Activated CD8-positive, alpha-beta T cell treated with anti-CD3 and anti-CD28 coated beads for 36 hours (primary cell): Measurements from ENCODE around the gene NPB. TPM values are rescaled to one million over a fixed set of nuclear protein-coding genes. Genes with fewer than 3 reads are reported as not detected.

Experiments used
- ATAC-seq: fragments of 200-7000 bp; cut with Tn5 transposase; one replicate; pipeline ENCODE4 v1.10.0; 2021; ENCODE audit warnings: mild to moderate bottlenecking, moderate library complexity
- CTCF ChIA-PET: fragments of 350-600 bp; sonication (Branson Sonifier 250); formaldehyde crosslinking; loops from one replicate; lab custom pipeline; 2021; ENCODE audit warnings: antibody characterized with exemption; lab: Charles Lee
- POLR2A ChIA-PET: fragments of 350-600 bp; sonication (Branson Sonifier 250); formaldehyde crosslinking; loops from one replicate; lab custom pipeline; 2021; ENCODE audit warnings: antibody characterized with exemption; lab: Charles Lee
- DNase-seq: peaks from one replicate; pipeline ENCODE4 v3.0.0-alpha.2; 2020
- H3K27ac Mint-ChIP-seq: one replicate; pipeline ENCODE4 v1.8.0; 2021; ENCODE audit warnings: mild to moderate bottlenecking, mixed read lengths
- H3K27me3 Mint-ChIP-seq: one replicate; pipeline ENCODE4 v1.8.0; 2021; ENCODE audit warnings: mixed read lengths
- H3K36me3 Mint-ChIP-seq: one replicate; pipeline ENCODE4 v1.8.0; 2021; ENCODE audit warnings: low read depth, mixed read lengths
- H3K4me1 Mint-ChIP-seq: one replicate; pipeline ENCODE4 v1.8.0; 2021; ENCODE audit warnings: low read depth, mixed read lengths
- H3K4me3 Mint-ChIP-seq: one replicate; pipeline ENCODE4 v1.8.0; 2021; ENCODE audit warnings: mild to moderate bottlenecking, moderate library complexity, mixed read lengths
- H3K9me3 Mint-ChIP-seq: one replicate; pipeline ENCODE4 v1.8.0; 2021; ENCODE audit warnings: mixed read lengths
- CTCF ChIP-seq: fragments of 200-600 bp; IDR thresholded peaks from one replicate; pipeline ENCODE4 v1.8.0; 2022; ENCODE audit warnings: antibody characterized with exemption, mild to moderate bottlenecking
- intact Hi-C: fragments of 100-400 bp; cut with micrococcal nuclease; formaldehyde crosslinking; loops from one replicate; pipeline ENCODE4 v1.10.0; 2022
- total RNA-seq, 2 experiments: library from RNA; stranded (reverse); gene quantifications; one replicate each; pipeline ENCODE4 v1.2.3, GENCODE V29; 2021

Gene NPB
- total RNA-seq, 2 experiments from 2014 or later: 0.18 TPM; not detected in 1

- no peak for ATAC-seq
- CTCF ChIA-PET: interaction anchor here (1.0 to 2.3 kb wide), 3 partner anchors 18 to 78 kb away, joined by 3 to 6 read pairs (median 5); no protein-coding TSS in a partner anchor
- Mint-ChIP-seq H3K9me3 (no peaks in the 10 kb centered on the region), H3K27me3 (no peaks in the 10 kb centered on the region), H3K36me3 (peaks cover under 1% of the 10 kb centered on the region), H3K27ac (no peak overlapping the region), H3K4me1 (peaks cover 5% of the 10 kb centered on the region), H3K4me3 (no peak overlapping the region)
- POLR2A ChIA-PET: interaction anchor here (1.7 kb wide), 1 partner anchor 18 kb away, joined by 3 read pairs; no protein-coding TSS in a partner anchor
- no peak for TF ChIP-seq CTCF
- no peak for DNase-seq
- intact Hi-C loops: no loop called here
Measured at GRCh38 chr17:81941484-81942166, 39.6 kb downstream of the NPB start.

GRCh38 chr17:81942167-81942553 is 40.1 kb downstream of the NPB start:
- DNase-seq (no peak), ATAC-seq (no peak)
- intact Hi-C loops: no loop called here
- H3K36me3 Mint-ChIP-seq: no peaks in the 10 kb centered on the region
- no peaks in the 10 kb centered on the region for H3K9me3 Mint-ChIP-seq
- H3K27ac Mint-ChIP-seq: no peak overlapping the region
- TF ChIP-seq CTCF: no peak
- ChIA-PET POLR2A (interaction anchor here (1.7 kb wide), 1 partner anchor 17 kb away, joined by 3 read pairs; no protein-coding TSS in a partner anchor), CTCF (interaction anchor here (1.0 to 1.4 kb wide), 3 partner anchors 14 to 78 kb away, joined by 3 to 5 read pairs (median 3); no protein-coding TSS in a partner anchor)
- peaks cover 5% of the 10 kb centered on the region for H3K4me1 Mint-ChIP-seq
- H3K4me3 Mint-ChIP-seq: no peak overlapping the region
- H3K27me3 Mint-ChIP-seq: no peaks in the 10 kb centered on the region

- DNase-seq: no peak
- Mint-ChIP-seq H3K27ac (no peak overlapping the region), H3K36me3 (no peaks in the 10 kb centered on the region), H3K9me3 (no peaks in the 10 kb centered on the region), H3K4me3 (no peak overlapping the region), H3K27me3 (no peaks in the 10 kb centered on the region), H3K4me1 (no peaks in the 10 kb centered on the region)
- no peak for TF ChIP-seq CTCF
- CTCF ChIA-PET: interaction anchor here (0.9 to 1.6 kb wide), 2 partner anchors 9 to 261 kb away, joined by 3 read pairs; no protein-coding TSS in a partner anchor
- intact Hi-C loops: no loop called here
- POLR2A ChIA-PET: interaction anchor here (1.2 kb wide), 1 partner anchor 18 kb away, joined by 3 read pairs; the partner anchor contains the start of gene MAFG
- no peak for ATAC-seq
Measured at GRCh38 chr17:81944858-81945257, 42.8 kb downstream of the NPB start.

- no peaks in the 10 kb centered on the region for H3K4me1 Mint-ChIP-seq
- no peak within 1 kb of the TSS for H3K27ac Mint-ChIP-seq
- CTCF ChIA-PET: no interaction called here
- no peaks in the 10 kb centered on the region for H3K27me3 Mint-ChIP-seq
- no peak within 1 kb of the TSS for H3K4me3 Mint-ChIP-seq
- ATAC-seq: no peak
- no peak for TF ChIP-seq CTCF
- no peaks in the 10 kb centered on the region for H3K36me3 Mint-ChIP-seq
- no peaks in the 10 kb centered on the region for H3K9me3 Mint-ChIP-seq
- no peak for DNase-seq
- POLR2A ChIA-PET: no interaction called here
- intact Hi-C loops: no loop called here
Measured at GRCh38 chr17:81947189-81947588, 45.2 kb downstream of the NPB start, which contains the start of gene MYADML2. Gene MYADML2 (minus strand): TSS chr17:81947233. CDS start chr17:81941741, 5,492 bp downstream.
